ENCODE results near the gene RRP1B.

Gene RRP1B

GRCh38 chr21:43691801-43692200, 32.4 kb downstream of the RRP1B start:
- Histone ChIP-seq H3K36me3 (peaks cover 62 to 97% (median 86%) of the 10 kb centered on the region in 3 donors), H3K4me3 (no peak overlapping the region), H3K27me3 (no peaks in the 10 kb centered on the region), H3K9me3 (no peaks in the 10 kb centered on the region), H3K27ac (no peak overlapping the region), H3K4me1 (no peaks in the 10 kb centered on the region)
- no peak for TF ChIP-seq CTCF (IDR thresholded peaks at IDR 0.05)
- DNase-seq, result no peak
- intact Hi-C loops (cut with DNase I; ENCODE audit: low total_unique reads), result no loop called here

- TF ChIP-seq CTCF (IDR thresholded peaks at IDR 0.05), result no peak
Observed at GRCh38 chr21:43692949-43693348, 33.6 kb downstream of the RRP1B start.

GRCh38 chr21:43693981-43694380, 34.6 kb downstream of the RRP1B start:
- H3K27me3 ChIP-seq, result no peaks in the 10 kb centered on the region
- no peaks in the 10 kb centered on the region for H3K9me3 ChIP-seq
- no peaks in the 10 kb centered on the region for H3K4me1 ChIP-seq
- peaks cover 41 to 75% (median 64%) of the 10 kb centered on the region in 3 donors for H3K36me3 ChIP-seq
- TF ChIP-seq CTCF (IDR thresholded peaks at IDR 0.05), result no peak
- H3K4me3 ChIP-seq, result no peak overlapping the region
- no peak for DNase-seq
- H3K27ac ChIP-seq, result no peak overlapping the region
- intact Hi-C loops (cut with DNase I; ENCODE audit: low total_unique reads), result no loop called here

More at GRCh38 chr21:43692949-43693348, 33.6 kb downstream of the RRP1B start:
- no peak for DNase-seq
- intact Hi-C loops (cut with DNase I; ENCODE audit: low total_unique reads), result no loop called here
- no peak overlapping the region for H3K27ac ChIP-seq
- H3K9me3 ChIP-seq, result no peaks in the 10 kb centered on the region
- H3K36me3 ChIP-seq, result peaks cover 51 to 85% (median 75%) of the 10 kb centered on the region in 3 donors
- no peaks in the 10 kb centered on the region for H3K27me3 ChIP-seq
- H3K4me1 ChIP-seq, result no peaks in the 10 kb centered on the region
- H3K4me3 ChIP-seq, result no peak overlapping the region

GRCh38 chr21:43694437-43695079, 35.2 kb downstream of the RRP1B start:
- H3K27ac ChIP-seq, result no peak overlapping the region
- peaks cover 0 to 2% (median 0%) of the 10 kb centered on the region in 4 donors for H3K4me1 ChIP-seq
- H3K4me3 ChIP-seq, result no peak overlapping the region
- intact Hi-C loops (cut with DNase I; ENCODE audit: low total_unique reads), result no loop called here
- no peak for TF ChIP-seq CTCF (IDR thresholded peaks at IDR 0.05)
- no peak for DNase-seq
- H3K9me3 ChIP-seq, result no peaks in the 10 kb centered on the region
- no peaks in the 10 kb centered on the region for H3K27me3 ChIP-seq
- peaks cover 35 to 69% (median 59%) of the 10 kb centered on the region in 3 donors for H3K36me3 ChIP-seq

- Histone ChIP-seq H3K36me3 (peaks cover 24 to 53% (median 42%) of the 10 kb centered on the region in 3 donors), H3K9me3 (no peaks in the 10 kb centered on the region), H3K4me3 (no peak overlapping the region), H3K27me3 (no peaks in the 10 kb centered on the region), H3K4me1 (peaks cover 0 to 19% (median 12%) of the 10 kb centered on the region in 4 donors), H3K27ac (no peak overlapping the region)
- intact Hi-C loops (cut with DNase I; ENCODE audit: low total_unique reads), result no loop called here
- no peak for TF ChIP-seq CTCF (IDR thresholded peaks at IDR 0.05)
- DNase-seq, result no peak
Observed at GRCh38 chr21:43696214-43696613, 36.9 kb downstream of the RRP1B start.
